Measurements from ENCODE around the gene C10orf67.

The C10orf67 gene

DNA sequence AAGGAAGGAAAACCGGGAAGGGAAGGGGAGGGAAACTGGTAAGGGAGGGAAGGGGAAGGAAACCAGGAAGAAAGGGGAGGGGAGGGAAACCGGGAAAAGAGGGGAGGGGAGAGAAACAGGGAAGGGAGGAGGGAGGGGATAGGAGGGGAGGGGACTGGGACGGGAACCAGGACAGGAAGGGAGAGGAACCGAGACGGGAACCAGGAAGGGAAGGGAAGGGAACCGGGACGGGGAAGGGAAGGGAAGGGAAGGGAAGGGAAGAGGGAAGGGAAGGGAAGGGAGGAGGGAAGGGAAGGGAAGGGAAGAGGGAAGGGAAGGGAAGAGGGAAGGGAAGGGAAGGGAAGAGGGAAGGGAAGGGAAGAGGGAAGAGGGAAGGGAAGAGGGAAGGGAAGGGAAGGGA lies 13.6 kb downstream of the C10orf67 start:
- Histone ChIP-seq H4K20me1 (ENCODE audit: low read depth, low read length) (no peaks in the 10 kb centered on the region), H3K9me3 (ENCODE audit: insufficient read depth, low read length) (no peaks in the 10 kb centered on the region), H3F3A (ENCODE audit: insufficient read depth) (no peaks in the 10 kb centered on the region), H3K4me2 (ENCODE audit: low read depth, low read length, poor library complexity, severe bottlenecking) (no peak overlapping the region), H3K9ac (ENCODE audit: low read length) (no peak overlapping the region), H3K79me2 (ENCODE audit: insufficient read depth, low read length) (no peaks in the 10 kb centered on the region), H3K9me2 (replicated peaks; ENCODE audit: insufficient read depth, low read length) (no peaks in the 10 kb centered on the region), H3K4me3 (ENCODE audit: insufficient read depth, low read length, poor library complexity, severe bottlenecking) (no peak overlapping the region), H3K27me3 (ENCODE audit: low read length) (no peaks in the 10 kb centered on the region), H2AFZ (ENCODE audit: low read depth, low read length, severe bottlenecking) (no peak overlapping the region), H3K27ac (ENCODE audit: low read depth, low read length) (no peak overlapping the region), H3K36me3 (ENCODE audit: low read length) (no peaks in the 10 kb centered on the region)
- TF ChIP-seq CTCF (IDR thresholded peaks at IDR 0.05; ENCODE audit: insufficient read depth, low read length, poor library complexity, severe bottlenecking) (no peak), EZH2phosphoT487 (conservative IDR thresholded peaks at IDR 0.05; ENCODE audit: low read length) (no peak)

GRCh38 chr10:23326544-23327307 lies 17.9 kb downstream of the C10orf67 start:
- H3K27ac ChIP-seq (ENCODE audit: low read depth, low read length): no peak overlapping the region
- no peak overlapping the region for H3K4me3 ChIP-seq (ENCODE audit: insufficient read depth, low read length, poor library complexity, severe bottlenecking)
- no peak overlapping the region for H3K4me2 ChIP-seq (ENCODE audit: low read depth, low read length, poor library complexity, severe bottlenecking)
- H3K9me3 ChIP-seq (ENCODE audit: insufficient read depth, low read length): no peaks in the 10 kb centered on the region
- H3K9me2 ChIP-seq (replicated peaks; ENCODE audit: insufficient read depth, low read length): no peaks in the 10 kb centered on the region
- H3K36me3 ChIP-seq (ENCODE audit: low read length): no peaks in the 10 kb centered on the region
- no peaks in the 10 kb centered on the region for H3K27me3 ChIP-seq (ENCODE audit: low read length)
- no peaks in the 10 kb centered on the region for H4K20me1 ChIP-seq (ENCODE audit: low read depth, low read length)
- no peaks in the 10 kb centered on the region for H3F3A ChIP-seq (ENCODE audit: insufficient read depth)
- H3K79me2 ChIP-seq (ENCODE audit: insufficient read depth, low read length): no peaks in the 10 kb centered on the region
- TF ChIP-seq CTCF (IDR thresholded peaks at IDR 0.05; ENCODE audit: insufficient read depth, low read length, poor library complexity, severe bottlenecking) (no peak), EZH2phosphoT487 (conservative IDR thresholded peaks at IDR 0.05; ENCODE audit: low read length) (no peak)
- no peak overlapping the region for H3K9ac ChIP-seq (ENCODE audit: low read length)
- no peak overlapping the region for H2AFZ ChIP-seq (ENCODE audit: low read depth, low read length, severe bottlenecking)

- Histone ChIP-seq H3K79me2 (ENCODE audit: insufficient read depth, low read length) (no peaks in the 10 kb centered on the region), H3K9ac (ENCODE audit: low read length) (no peak overlapping the region), H3K4me2 (ENCODE audit: low read depth, low read length, poor library complexity, severe bottlenecking) (no peak overlapping the region), H3K4me3 (ENCODE audit: insufficient read depth, low read length, poor library complexity, severe bottlenecking) (no peak overlapping the region), H3K27ac (ENCODE audit: low read depth, low read length) (no peak overlapping the region), H3F3A (ENCODE audit: insufficient read depth) (no peaks in the 10 kb centered on the region), H3K9me3 (ENCODE audit: insufficient read depth, low read length) (no peaks in the 10 kb centered on the region), H3K36me3 (ENCODE audit: low read length) (no peaks in the 10 kb centered on the region), H2AFZ (ENCODE audit: low read depth, low read length, severe bottlenecking) (no peak overlapping the region), H3K27me3 (ENCODE audit: low read length) (no peaks in the 10 kb centered on the region), H3K9me2 (replicated peaks; ENCODE audit: insufficient read depth, low read length) (no peaks in the 10 kb centered on the region), H4K20me1 (ENCODE audit: low read depth, low read length) (no peaks in the 10 kb centered on the region)
- no peak for TF ChIP-seq EZH2phosphoT487 (conservative IDR thresholded peaks at IDR 0.05; ENCODE audit: low read length)
- no peak for TF ChIP-seq CTCF (IDR thresholded peaks at IDR 0.05; ENCODE audit: insufficient read depth, low read length, poor library complexity, severe bottlenecking)
Measured at GRCh38 chr10:23325132-23325531, 19.5 kb downstream of the C10orf67 start.
